Fibroblast of lung (primary cell): ENCODE data around the gene CRADD.

Experiments used
- CTCF ChIP-seq, 2 donors: IDR thresholded peaks in 1 of 2; conservative IDR thresholded peaks in 1 of 2; 1 replicate in 1 of 2; 2 replicates in 1 of 2; pipeline ENCODE4 v1.5.1; 2011 to 2012; ENCODE audit warnings: low read length in 2 of 2, control low read depth in 1 of 2, inconsistent platforms in 1 of 2, low read depth in 1 of 2, mild to moderate bottlenecking in 1 of 2
- EZH2 ChIP-seq: IDR thresholded peaks from 2 replicates; pipeline ENCODE4 v1.5.1; 2012; ENCODE audit warnings: low read length, control low read depth, mild to moderate bottlenecking; ENCODE audit errors: missing control alignments

- TF ChIP-seq EZH2 = no peak
- TF ChIP-seq CTCF (conservative IDR thresholded peaks at IDR 0.05 in 1 of 2, IDR thresholded peaks at IDR 0.05 in 1 of 2; ENCODE audit: low read depth in 1 of 2, low read length in 2 of 2) = no peak
Measured at GRCh38 chr12:93760275-93760875, 83.2 kb downstream of the CRADD start.
